ENCODE results near the gene ENPP4.

DNA sequence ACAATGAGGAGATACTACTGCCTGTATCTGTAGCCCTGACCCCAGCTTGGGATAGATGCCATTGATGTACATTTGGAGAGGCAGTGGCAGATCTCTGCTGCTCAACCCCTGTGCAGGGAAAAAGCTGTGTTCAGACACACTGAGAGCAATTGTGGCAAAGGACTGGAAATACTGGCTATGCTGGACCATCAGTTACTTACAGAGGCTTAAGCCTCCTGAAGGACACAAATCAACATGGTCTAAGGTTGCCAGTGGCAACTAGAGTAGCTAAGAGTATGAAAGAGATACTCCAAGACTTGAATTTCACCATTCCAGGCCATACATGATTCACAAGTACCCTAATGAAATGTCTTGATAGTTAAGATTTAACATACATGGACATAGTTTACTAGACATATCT is 32.4 kb upstream of the ENPP4 start:
- TF ChIP-seq, protein P1, sequence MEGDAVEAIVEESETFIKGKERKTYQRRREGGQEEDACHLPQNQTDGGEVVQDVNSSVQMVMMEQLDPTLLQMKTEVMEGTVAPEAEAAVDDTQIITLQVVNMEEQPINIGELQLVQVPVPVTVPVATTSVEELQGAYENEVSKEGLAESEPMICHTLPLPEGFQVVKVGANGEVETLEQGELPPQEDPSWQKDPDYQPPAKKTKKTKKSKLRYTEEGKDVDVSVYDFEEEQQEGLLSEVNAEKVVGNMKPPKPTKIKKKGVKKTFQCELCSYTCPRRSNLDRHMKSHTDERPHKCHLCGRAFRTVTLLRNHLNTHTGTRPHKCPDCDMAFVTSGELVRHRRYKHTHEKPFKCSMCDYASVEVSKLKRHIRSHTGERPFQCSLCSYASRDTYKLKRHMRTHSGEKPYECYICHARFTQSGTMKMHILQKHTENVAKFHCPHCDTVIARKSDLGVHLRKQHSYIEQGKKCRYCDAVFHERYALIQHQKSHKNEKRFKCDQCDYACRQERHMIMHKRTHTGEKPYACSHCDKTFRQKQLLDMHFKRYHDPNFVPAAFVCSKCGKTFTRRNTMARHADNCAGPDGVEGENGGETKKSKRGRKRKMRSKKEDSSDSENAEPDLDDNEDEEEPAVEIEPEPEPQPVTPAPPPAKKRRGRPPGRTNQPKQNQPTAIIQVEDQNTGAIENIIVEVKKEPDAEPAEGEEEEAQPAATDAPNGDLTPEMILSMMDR (IDR thresholded peaks at IDR 0.05): no peak
- no peak for TF ChIP-seq POLR2A (IDR thresholded peaks at IDR 0.05)
